Stimulated activated CD4-positive, alpha-beta T cell treated with anti-CD3 and anti-CD28 coated beads, Interleukin-2, amount 100 ng/mL, for 4 hours (primary cell): ENCODE measurements around the gene TTLL3.
"Not testable (repeated sequence)": the region's sequence is repeated elsewhere in the genome, so short reads cannot be mapped to it uniquely, and the experiment has no call there.

Experiments used
- DNase-seq: peaks from one replicate; pipeline ENCODE4 v3.0.0-alpha.2; 2020; ENCODE audit warnings: low read depth

TTLL3 gene

DNA sequence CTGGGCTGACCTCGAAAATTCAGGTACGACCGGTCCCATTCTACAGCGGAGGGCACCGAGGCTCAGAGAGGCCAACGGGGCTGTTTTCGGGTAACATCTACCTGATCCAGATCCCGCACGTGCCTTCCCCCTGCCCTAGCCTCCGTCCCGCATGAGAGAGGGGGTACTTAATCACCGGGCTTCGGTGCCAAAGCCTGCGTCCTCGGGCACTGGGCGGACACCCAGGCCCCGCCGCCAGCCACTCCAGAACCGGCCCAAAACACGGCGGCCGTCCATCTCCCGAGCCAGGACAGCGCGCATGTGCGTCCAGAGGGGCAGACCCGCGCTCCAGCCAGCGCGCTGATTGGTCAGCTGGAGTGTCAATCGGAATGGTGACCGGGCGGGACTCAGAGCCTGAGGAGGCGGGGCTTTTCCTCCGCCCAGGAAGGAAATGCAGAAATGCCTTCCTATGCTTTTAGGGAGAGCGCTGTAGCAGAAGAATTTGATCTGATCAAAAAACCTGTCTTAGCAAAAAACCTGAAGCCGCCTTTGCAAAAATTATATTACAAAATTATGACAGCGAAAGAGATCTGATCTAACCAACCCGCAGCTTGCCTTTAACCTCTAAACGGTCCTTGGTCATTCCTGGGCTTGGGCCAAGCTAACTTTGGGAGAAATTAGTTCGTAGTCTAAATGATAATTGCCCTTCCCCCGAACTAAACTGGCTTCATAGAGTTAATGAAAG, 33.8 kb downstream of the TTLL3 start, which contains the start of gene RPUSD3:
Gene RPUSD3 (minus strand): TSS at position 294 of the 724 bp plus-strand sequence. CDS start 18 bp downstream, at position 276.
- DNase-seq, result peak; percentile 93

DNA sequence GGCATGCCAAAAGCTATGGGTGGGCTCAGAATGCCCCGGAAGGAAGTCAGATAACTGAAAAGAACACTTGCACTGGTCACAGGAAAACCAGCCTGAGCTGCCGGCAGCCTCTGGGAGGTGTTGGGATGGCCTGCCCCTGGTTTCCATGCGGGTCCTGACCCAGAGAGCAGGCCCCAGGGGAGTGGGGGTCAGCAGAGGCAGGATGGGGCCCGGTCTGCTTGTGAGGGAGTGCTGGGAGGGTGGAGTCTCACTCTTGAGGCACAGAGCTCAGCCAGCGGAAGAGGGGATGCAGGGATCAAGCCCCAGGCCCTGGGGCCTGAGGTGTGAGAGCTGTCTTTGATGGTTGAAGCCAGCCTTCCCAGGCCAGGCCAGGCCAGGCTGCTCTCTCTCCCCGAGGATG, 36.2 kb downstream of the TTLL3 start:
- DNase-seq, result no peak

DNA sequence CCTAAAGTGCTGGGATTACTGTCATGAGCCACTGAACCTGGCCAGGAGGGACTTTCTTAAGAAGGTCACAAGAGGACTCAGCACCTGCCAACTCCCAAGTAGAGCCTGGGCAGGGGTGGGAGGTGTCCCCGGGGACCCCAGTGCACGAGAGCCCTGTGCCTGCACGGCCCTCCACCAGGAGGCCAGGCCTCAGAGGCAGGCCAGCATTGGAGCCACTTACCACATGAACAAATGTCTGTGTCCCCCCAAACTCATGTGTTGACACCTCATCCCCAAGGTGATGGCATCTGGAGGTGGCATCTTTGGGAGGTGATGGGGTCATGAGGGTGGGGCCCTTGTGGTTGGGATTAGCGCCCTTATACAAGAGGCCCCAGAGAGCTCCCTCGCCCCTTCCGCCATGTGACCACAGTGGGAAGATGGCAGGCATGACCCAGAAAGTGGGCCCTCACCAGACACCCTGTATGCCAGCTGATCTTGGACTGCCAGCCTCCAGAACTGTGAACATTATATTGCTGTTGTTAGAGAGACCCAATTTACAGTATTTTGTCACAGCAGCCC, 36.9 kb downstream of the TTLL3 start:
- no peak for DNase-seq

DNA sequence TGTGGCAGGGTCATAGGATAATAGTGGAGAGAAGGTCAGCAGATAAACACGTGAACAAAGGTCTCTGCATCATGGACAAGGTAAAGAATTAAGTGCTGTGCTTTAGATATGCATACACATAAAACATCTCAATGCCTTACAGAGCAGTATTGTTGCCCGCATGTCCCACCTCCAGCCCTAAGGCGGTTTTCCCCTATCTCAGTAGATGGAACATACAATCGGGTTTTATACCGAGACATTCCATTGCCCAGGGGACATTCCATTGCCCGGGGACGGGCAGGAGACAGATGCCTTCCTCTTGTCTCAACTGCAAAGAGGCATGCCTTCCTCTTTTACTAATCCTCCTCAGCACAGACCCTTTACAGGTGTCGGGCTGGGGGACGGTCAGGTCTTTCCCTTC, 37.8 kb downstream of the TTLL3 start:
- DNase-seq, result not testable (repeated sequence)

DNA sequence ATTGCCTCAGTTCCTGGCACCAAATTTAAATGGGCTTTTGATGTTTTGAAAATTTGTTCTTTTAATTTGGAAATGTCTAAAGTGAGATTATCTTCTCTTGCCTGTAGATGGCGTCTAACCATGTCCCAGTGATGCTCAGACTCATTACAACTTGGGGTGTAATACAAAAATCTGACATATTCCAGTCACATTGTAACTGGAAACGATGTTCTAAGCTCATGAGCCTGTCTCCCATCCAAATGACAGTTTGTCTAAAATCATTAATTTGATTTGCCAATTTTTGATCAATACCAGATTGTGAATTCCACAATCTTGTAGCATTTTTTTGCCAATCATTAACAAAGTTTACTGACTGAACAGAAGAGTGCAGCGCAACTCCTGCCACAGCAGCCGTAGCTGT, 38.8 kb downstream of the TTLL3 start:
- DNase-seq, result not testable (repeated sequence)

DNA sequence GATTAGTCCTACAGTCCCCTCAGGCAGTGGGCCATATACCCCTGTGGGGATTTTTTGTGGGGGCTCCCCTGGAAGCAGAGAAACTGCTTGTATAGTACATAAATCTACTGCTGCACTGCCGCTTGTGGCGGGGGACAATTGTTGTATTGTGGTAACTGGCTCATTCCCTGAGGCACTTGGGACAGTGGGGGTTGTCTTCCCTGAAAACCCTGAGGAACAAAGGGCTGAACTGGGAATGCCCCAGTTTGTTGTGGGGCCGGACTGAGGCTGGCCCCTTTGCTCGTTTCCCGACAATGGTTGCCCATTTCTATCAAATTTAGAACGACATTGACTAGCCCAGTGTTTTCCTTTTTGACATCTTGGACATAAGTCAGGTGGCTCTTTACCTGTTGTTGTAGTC, 41.3 kb downstream of the TTLL3 start:
- DNase-seq, result not testable (repeated sequence)

DNA sequence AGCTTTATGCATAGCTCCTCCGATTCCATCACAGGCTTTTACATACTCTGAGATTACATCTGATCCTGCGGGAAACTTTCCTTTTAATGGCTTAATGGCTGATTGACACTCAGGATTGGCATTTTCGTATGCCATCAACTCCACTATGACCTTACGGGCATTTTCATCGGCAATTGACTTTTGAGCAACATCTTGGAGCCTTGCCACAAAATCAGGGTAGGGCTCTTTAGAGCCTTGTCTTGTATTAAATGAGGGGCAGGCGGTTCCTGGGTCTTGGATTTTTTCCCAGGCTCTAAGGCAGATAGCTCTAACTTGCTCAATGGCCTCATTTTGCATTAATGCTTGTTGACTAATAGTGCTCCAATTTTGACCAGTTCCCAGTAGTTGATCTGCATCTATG, 41.9 kb downstream of the TTLL3 start:
- DNase-seq, result not testable (repeated sequence)

DNA sequence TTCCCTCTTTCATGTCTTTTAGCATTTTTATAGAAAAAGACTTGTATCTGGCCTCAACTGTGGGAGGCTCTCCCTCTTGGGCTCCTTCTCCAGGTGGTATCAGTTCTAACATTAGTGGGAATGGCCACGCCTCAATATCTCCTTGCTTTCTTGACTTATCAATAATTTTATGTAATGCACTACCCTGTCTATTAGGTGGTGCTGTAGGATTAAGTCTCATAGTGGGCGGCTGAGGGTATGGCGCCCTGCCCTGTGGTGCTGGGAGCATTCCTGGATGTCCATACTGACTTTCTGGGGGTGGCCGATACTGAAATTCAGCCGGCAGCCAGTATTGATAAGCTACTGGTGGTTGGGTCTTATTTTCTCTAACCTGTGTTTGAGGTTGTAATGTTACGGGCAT, 42.5 kb downstream of the TTLL3 start:
- DNase-seq, result no peak

DNA sequence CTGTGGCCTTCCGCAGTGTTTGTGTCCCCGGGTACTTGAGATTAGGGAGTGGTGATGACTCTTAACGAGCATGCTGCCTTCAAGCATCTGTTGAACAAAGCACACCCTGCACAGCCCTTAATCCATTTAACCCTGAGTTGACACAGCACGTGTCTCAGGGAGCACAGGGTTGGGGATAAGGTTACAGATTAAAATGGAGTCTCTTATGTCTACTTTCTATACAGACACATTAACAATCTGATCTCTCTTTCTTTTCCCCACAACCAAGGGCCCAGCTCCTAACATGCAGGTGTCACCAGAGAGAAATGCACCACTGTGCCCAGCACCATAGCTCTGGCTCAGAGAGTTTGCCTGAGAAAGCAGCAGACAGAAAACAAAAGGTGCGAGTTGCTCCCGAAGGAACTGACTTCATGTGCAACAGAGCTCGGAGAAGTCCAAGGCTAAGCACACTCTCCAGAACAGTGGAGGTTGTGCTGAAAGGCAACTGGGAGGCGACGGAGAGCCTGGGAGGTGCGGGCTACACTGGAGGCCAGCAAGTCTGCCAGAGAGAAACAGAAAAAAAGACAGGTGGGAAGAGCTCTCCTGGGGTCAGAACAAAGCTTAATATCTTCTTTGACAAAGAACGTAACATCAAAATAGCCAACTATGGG, 44.4 kb downstream of the TTLL3 start:
- DNase-seq, result not testable (repeated sequence)

DNA sequence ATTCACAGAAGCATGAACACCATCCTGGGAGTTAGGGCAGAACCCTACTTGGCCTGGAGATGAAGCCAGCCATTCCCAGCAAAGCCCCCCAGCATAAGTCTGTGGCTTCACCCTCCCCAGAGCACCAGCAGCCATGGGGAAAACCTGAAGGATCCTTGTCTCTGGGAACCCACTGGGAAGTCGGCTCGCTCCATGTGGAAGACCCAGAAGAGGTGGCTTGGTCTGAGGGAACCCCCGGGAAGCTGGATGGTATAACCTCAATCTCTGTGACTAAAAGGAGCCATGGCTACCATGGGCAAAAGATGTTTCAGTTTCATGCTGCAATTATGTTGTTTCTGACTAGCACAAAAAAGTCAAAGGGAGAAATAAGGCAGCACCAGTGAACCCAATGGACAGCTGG, 45.5 kb downstream of the TTLL3 start:
- DNase-seq, result no peak

DNA sequence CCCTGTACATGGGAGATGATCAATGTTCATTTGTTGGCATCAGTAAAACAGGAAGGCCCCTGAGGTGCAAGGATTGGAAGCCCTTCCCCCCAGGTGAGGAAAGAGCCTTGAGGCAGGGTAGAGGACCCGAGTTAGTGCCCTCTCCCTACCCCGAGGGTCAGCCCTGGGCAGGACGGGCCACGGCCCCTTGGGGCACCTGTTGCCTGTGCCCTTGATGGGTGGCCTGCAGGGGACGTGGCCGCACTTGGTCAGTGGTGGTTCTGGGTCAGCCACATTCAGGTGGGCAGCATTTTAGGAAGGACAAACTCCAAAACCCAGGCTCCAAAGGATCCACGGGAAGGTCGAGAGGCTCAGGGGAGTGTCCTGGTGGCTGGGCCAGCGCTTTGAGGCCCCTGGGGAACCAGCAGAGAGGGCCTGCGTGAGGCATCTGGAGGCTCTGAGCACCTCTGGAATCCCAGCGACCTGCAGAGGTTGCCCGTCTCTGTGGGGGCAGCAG, 49.5 kb downstream of the TTLL3 start:
- DNase-seq, result no peak

DNA sequence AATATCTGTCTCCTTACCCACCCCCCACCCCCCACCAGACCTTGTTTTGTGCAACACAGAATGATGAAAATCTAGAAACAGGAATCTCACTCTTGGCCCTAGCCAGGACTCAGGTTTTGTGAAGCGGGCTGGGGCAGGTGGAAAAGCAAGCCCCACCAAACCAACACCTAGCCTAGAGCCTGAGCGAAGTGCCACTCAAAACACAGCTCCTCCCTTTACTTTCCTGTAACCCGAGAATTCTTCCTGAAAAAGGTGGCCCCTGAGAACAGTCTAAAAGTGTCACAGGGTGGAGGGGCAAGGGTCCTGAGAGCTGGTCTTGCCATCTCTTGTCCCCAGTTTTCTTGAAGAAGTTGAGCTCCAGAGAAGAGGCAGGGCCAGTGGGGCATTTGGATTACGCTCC, 51.1 kb downstream of the TTLL3 start:
- no peak for DNase-seq

DNA sequence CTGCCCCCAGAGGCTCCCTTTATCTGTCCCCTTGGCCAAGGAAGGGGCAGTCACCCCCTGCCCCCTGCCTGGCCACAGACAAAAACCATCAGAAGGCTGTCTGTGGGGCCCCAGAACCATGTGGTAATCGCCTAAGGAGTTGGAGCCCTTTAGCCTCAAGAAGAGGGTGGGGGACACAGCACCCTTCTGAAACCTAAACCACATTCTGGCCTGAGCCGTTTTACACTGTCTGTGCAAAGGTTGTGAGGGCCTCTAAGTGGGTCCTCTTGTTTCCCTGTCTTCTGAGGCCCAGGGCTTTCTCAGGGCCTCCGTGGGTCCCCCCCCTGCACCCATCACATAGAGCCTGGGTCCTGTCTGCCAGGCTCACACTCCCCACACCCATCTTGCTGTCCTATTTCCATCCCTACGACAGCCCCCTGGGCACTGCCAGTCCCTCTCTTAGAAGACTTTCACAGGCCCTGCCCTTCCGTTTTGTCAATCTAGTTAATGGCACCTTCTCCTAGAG, 51.6 kb downstream of the TTLL3 start:
- no peak for DNase-seq

DNA sequence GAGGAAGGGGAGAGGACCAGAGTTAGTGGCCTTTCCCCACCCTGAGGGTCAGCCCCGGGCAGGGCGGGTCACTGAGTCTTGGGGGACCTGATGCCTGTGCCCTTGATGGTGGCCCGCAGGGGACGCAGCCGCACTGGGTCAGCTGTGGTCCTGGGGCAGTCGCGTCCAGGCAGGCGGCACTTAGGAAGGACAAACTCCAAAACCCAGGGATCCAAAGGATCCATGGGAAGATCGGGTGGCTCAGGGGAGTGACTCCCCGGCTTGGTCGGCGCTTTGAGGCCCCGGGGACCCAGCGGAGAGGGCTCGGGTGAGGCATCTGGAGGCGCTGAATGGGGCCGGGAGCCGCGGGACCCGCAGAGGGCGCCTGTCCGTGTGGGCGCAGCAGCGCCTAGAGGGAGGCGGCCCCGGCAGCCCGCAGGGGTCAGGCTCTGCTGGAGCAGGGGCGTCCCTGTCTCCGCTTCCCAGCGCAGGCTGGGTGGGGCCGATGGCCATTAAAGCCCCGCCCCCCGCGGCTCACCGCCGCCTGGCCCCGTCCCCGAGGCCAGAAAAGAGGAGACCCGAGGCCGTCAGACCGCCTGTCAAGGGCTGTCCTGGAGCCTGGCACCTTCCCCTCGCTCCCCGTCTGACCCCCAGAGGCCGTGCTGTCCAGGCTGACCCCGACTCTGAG, 52.5 kb downstream of the TTLL3 start:
- no peak for DNase-seq

DNA sequence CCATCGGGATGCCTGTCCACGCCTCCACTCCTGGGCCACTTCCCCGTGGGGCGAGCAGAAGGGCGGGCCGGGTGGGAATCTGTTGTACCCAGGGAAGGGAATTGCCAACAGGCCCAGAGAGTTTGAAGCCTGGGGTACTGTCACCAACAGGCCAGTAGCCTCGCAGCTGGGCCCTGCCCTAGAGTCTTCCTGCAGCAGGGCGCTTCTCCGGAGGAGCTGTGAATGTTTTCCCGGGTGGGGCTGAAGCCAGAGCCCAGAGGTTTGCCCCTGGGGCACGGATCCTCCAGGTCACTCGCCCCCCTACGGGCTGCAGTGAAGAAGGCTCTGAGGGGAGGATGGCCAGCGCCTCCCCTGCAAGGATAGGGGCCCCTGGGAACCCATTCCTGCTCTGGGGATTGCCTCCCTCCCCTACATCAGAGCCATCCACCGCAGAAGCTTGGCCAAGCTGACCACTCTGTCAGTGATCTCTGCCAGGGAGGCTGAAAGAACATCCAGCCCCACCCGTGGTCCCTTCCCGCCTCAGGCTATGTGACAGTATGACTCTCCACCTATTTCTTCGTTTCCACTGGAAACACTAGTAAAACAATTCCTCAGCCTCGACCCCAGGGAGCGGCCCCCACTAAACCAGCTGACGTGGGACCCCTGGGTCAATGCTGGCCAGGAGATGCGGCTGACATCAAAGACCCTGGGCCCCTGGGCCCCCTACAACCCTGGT, 53.2 kb downstream of the TTLL3 start:
- DNase-seq, result no peak

DNA sequence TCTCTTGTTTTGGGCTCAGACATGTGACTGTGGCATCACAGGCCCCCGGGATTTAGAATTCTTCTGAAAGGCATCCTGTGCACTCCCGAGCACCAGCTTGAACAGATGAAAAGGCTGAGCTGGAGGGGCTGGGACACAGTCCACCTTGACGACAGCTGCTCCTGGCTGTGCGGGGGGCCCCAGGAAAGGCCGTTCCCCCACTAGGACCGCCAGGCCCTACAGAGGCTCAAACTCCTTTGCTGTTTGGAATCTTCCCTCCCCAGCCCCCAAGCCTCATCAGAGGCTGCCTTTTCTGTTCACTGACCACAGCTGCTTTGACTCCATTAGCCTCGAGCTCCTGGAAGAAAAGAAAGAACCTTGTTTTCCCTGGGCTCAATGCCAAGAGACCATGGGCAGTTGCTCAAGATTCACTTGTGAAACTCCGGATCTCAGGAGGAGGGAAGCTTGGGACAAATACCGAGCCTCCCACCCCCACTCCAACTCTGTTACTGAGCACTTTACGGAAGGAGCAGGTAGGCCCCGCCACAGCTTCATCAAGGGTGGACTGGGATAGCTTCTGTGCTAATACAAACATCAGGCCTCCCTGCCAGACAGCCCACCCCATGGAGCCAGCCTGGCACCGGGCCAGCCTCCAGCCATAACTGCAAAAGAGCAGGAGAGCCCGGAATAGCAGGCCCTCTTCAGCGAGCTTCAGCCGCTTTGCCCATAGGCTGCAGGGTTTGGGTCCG, 54.3 kb downstream of the TTLL3 start:
- DNase-seq, result no peak

DNA sequence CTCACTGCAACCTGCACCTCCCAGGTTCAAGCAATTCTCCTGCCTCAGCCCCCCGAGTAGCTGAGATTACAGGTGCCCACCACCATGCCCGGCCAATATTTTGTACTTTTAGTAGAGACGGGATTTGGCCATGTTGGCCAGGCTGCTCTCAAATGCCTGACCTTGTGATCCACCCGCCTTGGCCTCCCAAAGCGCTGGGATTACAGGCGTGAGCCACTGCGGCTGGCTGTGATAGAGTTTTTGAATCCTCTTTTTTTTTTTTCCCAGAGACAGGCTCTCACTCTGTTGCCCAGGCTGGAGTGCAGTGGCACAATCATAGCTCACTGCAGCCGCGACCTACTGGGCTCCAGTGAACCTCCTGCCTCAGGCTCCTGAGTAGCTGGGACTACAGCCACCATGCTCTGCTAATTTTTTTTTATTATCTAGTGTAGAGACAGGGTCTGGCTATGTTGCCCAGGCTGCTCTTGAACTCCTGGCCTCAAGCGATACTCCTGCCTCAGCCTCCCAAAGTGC, 55.1 kb downstream of the TTLL3 start:
- DNase-seq, result not testable (repeated sequence)

DNA sequence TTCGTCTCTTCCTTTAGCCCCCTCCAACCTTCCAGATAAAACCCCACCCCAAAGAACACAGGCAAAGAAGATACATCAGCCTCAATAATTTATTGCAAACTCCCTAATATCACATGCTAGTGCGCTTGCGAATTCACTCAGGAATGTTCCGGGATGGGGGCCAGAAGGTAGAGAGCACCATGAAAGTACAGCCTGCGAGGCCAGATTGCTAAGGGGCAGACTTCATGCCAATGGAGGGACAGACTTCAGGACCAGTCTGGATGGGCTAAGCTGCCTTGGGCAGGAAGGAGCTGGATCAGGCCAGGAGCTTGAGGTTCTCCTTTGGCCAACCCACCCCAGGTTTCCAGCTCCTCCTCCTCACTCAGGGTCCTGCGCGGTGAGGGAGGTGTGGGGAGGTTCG, 56.6 kb downstream of the TTLL3 start:
- no peak for DNase-seq

DNA sequence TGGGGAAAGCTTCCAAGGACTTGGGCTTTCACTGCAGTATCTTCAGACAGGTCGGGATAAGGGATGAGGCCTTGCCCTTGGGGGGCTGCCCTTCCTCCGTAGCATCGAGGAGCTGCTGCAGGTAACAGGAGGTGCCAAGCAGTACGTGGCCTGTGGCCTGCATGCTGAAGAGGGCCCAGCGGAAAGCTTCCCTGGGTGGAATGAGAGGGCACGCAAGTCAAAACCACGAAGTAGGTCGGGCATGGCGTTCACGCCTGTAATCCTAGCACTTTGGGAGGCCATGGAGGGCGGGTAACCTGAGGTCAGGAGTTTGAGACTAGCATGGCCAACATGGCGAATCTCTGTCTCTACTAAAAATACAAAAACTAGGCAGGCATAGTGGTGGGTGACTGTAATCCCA, 57.0 kb downstream of the TTLL3 start:
- DNase-seq, result no peak

DNA sequence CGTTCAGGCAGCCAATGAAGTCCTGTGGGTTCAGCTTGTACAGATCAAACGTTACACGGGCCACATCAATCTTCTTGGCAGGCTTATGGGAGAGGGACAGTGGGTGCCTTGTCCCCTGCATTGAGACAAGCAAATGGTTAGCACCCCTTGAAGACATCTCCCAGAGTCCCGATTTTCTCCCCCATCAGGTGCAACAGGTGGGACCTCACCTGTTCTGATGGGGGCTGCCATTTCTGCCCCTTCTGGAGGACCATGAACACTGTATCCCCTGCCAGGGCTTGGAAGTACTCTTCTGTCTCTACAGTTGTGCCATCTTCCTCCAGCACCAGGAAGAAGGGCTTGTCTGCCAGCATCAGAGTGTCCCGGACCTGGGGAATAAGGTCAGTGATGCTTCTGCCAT, 59.9 kb downstream of the TTLL3 start:
- no peak for DNase-seq

DNA sequence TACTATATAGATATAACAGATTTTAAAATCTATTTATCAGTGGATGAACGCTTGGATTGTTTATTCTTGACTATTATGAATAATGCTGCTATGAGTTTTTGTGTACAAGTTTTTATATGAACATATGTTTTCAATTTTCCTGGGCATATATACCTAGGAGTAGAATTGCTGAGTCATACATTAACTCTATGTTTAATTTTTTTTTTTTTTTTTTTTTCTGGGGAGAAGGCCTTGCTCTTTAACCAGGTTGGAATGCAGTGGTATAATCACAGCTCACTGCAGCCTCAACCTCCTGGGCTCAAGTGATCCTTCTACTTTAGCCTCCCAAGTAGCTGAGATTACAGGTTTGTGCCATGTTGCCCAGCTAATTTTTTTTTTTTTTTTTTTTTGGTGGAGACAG, 60.9 kb downstream of the TTLL3 start:
- DNase-seq, result no peak
